ENCODE measurements around the gene CLMN.

Gene CLMN

DNA sequence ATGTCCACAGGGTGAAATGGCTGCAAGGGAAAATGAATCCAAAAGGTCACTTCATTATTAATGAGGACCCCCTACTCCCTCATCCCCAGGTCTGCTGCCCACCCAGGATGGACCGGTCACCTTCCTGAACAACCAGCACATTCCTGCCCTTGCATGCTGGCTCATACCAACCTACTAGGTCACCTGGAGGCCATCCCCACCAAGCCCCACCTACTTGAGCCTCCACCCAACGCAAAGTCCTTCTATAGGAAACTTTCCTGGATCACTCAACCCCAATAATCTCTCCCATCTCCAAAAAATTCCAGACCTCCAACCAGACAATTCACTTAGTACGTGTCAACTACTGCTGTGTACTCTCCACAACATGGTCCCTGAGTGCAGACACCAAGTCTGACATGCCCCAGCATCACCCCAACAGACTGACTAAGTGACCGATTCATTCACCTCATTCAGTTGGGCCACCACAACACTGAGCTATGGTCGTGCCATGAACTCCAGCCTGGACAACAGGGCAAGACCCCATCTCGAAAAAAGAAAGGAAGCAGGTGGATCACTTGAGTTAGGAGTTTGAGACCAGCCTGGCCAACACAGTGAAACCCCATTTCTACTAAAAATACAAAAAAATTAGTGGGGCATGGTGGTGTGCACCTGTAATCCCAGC is 18.1 kb downstream of the CLMN start:
- DNase-seq (ENCODE audit: low read depth), result no peak

DNA sequence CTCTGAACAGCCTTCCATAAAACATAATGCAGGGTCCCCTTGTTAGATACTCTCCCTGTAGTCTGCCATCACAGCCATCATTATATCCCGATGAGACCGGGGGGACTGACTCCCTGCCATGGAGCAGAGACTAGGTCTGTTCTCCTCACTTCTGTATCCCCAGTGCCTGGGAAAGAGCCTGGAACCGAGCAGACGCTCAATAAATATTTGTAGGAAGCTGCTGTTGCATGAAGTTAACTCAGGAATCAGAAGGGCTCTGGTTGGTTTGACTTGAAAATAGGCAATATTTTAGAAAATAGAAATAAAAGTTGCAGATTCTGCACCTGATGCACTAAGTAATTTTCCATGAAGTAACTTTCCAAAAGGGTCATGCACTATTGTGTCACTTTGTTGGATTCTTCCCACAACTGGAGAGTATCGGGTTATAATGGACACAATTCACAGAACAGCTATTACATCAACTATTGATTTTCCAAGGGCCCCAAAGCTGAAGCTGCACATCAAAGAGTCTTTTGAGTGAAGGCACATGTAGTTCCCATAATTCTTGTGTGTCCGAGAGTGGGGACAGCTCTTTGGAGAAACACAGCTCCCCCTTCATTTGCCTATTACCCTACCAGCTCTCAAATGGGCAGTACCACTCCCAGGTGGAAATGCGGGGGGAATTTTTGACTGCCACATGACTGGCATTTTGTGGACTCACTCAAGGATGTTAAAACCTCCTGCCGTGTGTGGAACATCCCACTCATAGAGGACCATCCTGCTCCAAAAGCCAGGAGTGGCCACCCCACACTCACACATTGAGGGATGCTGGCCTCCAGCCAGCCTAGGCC is 18.8 kb downstream of the CLMN start:
- DNase-seq (ENCODE audit: low read depth), result no peak

DNA sequence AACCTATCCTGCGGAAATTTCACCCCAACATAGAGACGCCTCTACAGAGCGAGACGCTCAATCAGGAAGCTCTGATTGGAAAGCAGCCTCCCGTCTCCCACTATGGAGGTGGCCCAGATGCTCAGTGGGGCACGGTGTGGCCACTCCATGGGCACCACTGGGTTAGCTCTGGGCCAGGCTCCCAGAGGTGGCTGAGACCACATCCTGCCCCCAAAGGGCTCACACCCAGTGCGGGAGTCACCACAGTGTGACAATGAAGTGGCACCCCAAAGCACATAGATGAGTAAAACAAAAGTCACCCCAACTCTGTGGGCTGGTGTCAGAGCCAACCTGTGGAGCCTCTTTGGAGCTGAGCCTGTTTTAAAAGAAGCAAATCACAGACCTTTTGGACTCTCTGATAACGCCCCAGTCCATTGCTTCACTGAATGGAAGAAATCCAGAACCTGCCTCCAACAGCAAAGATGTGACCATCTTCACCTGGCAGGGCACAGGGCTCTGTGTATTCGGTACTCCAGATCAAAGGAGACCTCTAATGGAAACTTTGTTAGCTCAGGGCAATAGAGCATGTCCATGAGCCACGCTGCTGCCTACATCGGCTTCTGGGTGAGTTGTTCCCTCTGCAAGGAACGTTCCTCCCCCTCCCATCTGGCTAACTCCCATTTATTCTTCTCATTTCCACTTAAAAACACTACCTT is 19.6 kb downstream of the CLMN start:
- DNase-seq (ENCODE audit: low read depth), result no peak

DNA sequence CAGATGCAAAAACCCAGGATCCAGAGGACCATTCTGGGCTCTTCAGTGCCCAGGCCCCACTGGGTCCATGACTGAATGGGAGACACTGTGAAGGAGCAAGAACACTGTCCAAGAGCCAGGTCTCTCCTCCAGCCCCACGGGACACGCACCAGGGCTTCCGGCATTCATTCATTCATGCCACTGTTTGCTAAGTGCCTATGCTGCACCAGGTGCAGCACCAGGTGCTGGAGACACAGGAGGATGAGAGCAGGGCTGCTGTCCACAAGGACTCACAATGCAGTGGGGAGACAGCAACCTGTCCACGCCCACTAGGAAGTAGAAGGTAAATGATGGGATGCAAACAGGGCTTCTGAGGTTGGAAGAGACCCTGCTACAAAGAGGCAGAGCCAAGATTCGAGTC is 20.4 kb downstream of the CLMN start:
- no peak for DNase-seq (ENCODE audit: low read depth)

DNA sequence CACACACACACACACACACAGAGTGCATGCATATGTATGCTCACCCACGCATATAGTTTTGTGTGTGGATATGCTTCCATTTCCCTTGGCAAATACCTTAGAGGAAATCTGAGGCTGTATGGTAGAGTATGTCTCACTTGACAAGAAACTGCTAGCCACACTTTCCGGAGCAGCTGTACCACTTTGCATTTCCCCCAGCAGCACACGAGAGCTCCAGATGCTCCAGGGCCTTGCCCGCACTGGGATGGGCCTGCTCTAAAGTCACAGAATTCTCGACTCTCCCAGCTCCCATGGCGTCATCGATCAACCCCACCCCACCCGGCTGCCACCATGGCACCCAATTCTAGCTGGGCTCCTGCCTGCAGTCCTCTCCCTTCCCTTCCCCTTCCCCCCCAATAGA is 21.9 kb downstream of the CLMN start:
- DNase-seq (ENCODE audit: low read depth), result no peak

DNA sequence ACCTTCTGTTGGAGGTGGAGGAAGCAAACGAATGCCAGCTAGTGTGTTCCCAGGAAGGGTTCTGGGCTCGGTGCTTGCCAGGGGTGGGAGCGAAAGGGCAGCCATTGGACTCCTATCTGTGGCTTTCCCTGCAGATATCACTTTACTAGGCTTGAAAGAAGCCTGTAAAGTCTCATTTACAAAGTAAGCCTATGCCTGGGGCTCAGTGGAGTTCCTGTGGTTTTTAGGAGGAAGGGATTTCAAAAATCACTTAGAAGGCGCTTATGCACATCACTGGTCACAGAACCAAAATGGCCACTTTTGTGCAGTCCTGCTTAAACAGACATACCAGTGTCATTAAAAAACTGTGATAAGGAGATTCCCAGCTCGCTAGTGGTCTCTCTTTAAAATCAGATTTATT is 22.7 kb downstream of the CLMN start:
- DNase-seq (ENCODE audit: low read depth), result no peak

DNA sequence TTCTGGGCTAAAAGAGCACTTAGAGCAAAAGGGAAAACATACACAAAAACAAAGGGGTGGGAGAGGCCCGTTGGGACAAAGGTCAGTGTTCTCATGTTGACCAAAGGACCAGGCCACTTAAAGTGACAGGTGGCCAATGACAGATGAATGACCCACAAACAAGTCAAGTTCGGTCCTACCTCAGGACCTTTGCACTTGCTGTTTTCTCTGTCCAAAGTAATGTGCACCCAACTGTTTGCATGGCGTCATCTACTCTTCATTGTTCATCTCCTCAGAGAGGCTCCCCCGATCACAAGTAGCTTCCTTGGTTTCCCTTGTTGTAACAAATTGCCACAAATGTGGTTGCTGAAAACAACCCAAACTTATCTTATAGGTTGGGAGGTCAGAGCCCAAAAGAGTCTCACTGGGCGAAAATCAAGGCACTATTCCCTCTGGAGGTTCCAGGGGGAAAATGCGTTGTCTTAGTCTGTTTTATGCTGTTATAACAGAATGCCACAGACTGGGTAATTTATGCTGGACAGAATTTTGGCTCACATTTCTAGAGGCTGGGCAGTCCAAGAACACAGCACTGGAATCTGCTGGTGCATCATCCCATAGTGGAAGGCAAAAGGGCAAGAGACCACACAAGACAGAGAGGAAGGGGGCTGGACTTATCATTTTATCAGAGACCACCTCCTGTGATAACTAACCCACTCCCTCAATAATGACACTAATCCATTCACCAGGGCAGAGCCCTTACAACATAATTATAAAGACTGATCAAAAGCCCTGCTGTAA is 23.9 kb downstream of the CLMN start:
- no peak for DNase-seq (ENCODE audit: low read depth)

DNA sequence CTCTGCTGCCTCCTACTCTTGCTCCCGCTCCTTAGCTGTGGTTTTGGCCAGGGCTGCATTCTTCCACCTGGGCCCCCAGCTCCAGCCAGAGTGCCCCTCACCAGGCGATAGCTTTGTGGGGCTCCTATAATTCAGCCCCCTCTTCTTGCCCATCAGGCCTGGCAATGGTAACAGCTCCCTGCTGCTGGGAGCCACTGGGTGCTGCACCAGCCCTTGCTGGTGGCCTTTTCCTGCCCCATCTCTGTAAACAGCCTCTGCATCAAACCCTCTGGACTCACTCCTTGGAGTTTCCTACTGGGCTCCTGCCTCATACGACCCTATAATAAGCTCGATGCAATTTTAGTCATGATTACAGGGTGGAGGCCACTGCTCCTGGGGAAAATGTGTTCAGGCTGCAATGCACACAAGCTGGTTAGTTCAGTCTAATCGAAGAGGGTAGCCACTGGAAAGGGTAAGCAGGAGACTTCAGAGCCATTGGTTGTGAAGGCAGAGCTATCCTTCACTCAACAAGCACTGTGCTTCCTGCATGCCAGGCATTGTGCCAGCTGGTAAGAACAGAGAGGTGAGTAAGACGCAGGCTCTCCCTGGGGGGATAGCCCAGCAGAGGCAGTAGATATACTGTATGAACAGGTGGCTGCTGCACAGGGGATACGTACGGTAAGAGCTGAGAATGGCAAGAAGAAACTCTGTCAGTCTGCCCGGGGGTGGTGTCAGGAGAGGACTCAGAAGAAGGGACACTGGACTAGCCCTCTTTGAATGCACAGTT is 24.7 kb downstream of the CLMN start:
- no peak for DNase-seq (ENCODE audit: low read depth)

DNA sequence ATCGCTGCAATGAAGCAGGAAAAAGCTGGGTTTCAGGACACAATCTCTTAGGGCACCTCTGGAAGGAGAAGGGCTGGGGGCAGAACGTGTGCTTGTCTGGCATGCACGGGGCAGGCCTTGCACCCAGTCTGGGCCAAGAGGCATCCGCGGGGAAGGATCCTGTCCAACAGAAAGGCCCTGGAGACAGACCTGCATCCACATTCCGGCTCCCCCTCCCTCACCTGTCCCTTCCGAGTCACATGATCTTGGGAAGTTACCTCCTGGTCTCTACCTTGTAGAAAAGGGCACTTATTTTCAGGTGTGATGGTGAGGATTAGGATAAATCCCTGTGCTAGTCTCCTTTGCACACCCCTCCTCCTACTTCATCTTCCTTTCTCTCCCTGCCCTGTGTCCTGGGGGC is 25.4 kb downstream of the CLMN start:
- DNase-seq (ENCODE audit: low read depth), result no peak

DNA sequence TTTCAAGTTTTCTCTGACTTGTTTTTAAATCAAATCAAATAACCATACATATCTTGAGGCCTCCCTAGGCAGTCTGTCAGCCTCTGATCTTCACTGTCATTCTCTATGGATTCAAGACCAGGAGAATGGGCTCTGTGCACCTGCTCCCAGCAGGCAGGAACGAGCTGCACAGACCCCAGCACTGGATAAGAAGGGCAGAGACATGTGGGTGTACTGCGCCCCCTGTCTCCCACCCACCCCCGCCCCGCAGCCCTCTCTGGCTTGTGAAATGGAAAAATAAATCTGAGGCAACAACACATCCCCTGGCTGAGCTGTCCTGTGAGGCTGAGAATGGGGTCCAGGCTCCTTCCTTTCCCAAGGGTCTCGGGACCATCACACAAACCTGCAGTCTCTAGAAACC is 26.3 kb downstream of the CLMN start:
- no peak for DNase-seq (ENCODE audit: low read depth)

DNA sequence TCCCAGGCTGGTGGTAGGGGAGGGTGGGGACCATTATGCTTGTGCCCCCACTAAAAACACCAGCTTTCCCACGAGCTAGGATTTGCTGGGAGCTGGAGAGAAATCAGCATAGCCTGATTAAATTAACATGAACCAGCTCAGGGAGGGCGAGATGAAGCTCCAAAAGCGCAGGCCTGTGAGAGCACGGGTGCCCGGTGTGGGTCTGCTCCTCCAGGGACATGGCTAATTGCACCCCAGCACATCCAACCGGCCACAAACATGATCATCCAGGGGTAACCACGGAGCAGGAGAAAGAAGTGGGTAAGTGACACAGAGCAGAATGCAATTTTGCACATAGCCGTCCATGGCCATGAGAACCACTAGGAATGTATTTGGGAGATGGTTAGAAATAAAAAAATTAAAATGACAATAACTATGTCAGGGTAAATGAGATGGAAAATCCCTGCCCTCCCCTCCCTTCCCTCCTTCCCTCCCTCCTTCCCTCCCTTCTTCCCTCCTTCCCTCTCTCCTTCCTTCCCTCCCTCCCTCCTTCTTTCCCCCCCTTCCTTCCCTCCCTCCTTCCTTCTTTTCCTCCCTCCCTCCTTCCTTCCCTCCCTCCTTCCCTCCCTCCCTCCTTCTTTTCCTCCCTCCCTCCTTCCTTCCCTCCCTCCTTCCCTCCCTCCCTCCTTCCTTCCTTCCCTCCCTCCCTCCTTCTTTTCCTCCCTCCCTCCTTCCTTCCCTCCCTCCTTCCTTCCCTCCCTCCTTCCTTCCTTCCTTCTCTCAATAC is 26.9 kb downstream of the CLMN start:
- DNase-seq (ENCODE audit: low read depth), result no peak

DNA sequence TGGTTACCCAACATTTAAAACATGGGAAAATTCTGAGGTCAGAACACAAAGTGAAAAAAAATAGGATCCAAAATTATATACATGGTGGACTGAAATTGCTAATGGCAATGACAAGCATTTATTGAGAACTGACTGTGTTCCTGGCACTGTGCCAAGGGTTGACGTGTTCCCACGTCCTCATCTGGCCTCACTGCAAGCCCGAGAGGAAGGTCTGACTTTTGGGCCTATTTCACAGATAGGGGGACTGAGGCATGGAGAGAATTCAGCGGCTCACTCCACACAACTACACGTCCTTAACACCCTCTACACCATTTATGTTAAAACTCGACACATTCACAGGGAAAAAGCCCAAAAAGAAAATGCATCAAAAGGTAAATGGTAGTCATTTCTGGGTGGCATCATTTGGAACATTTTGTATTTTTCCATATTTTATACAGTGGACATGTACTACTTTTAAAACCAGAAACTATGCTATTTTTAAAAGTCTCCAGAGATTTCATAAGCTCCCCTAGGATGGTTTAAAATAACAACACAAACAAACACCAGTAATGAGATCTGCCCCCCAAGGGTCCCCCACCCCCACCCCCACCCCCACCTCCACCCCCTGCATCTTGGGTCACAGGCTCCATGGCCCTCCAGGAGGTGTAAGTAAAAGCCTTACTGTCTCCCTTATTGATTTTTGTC is 27.7 kb downstream of the CLMN start:
- DNase-seq (ENCODE audit: low read depth), result no peak

DNA sequence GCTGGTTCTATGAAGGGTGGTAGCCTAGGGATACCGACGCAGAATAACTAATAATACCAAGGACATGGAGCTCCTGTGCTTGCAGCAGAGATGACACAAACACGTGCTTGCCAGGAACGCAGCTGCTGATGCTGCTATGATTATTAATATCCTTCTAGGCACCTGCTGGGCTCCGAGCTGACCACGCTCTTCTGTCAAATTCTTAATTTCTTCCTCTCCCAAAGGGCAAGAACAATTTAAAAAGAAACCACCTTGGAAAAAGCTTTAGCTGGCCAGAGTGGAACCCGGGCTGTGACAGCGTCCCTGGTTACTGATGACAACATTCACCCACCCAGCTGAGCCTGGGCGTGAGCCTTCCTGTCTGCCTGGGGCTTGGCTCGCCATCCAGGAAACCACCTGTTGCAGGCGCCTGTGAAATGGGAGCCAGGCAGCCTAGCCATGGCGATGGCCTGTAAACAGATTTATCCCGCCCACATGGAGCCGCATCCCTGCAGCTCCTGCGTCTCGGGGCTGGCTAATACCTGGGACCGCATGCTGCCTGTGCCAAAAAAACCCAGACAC is 28.8 kb downstream of the CLMN start:
- DNase-seq (ENCODE audit: low read depth), result no peak

DNA sequence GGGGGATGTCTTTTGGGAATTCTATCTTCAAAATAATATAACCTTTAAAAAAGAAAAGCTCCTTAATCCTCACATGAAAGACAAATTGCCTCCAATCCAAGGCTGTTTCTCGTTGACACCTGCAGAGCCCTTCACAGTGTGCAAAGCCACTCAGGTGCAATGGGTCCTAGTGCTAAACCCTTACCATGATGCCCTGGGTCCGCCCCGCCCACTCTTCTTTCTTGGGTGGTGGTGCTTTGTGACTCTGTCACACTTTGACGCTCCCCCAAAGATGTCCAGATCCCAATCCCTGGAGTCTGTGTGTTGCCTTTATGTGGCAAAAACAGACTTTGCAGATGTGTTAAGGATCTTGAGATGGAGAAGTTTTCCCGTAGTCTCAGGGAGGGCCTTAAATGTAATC is 29.7 kb downstream of the CLMN start:
- no peak for DNase-seq (ENCODE audit: low read depth)

DNA sequence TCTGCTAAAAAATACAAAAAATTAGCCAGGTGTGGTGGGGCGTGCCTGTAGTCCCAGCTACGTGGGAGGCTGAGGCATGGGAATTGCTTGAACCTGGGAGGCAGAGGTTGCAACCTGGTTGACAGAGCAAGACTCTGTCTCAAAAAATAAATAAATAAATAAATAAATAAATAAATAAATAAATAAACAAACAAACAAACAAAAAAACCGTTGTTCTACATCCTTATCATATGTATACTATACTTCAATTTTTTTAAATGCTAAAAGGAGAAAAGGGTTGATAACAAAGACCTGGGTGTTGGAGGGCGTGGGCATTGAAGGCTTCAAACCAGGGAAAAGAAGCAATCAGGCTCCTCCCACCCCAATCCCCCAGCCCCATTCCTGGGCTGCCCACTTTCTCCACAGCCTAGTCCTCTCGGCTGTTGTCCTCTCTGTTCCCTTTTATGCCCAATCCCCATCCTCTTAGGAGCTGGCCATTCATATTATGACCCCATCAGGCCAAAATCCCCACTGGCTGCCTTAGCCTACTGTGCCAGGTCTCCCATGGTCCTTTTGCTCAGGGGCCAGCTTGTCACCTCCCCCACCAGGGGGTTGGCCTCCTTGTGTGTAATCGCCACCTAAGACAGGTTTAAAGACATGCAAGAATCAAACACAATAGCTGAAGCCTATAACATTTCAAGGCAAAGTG is 30.2 kb downstream of the CLMN start:
- no peak for DNase-seq (ENCODE audit: low read depth)

DNA sequence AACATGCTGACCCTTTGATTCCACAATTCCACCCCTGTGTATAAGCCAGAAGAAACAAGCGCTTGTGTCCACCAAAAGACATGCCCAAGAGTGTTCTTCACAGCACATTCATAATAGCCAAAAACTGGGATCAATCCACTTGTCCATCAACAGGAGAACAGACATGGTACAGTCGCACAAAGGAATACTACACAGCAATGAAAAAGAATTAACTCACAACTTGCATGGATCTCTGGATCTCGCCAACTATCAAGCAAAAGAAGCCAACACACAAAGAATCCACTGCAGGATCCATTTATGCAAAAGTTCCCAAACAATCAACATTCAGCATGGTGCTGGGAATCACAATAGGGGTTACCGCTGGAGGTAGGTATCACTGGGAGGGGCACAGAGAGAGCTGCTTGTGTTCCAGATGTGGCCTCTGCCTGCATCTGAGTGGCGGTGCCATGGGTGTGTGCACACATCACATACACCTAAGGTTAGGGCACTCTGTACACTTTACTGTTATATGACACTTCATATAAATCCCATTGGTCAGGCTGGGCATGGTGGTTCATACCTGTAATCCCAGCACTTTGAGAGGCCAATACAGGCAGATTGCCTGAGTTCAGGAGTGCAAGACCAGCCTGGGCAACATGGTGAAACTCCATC is 30.9 kb downstream of the CLMN start:
- DNase-seq (ENCODE audit: low read depth), result no peak

DNA sequence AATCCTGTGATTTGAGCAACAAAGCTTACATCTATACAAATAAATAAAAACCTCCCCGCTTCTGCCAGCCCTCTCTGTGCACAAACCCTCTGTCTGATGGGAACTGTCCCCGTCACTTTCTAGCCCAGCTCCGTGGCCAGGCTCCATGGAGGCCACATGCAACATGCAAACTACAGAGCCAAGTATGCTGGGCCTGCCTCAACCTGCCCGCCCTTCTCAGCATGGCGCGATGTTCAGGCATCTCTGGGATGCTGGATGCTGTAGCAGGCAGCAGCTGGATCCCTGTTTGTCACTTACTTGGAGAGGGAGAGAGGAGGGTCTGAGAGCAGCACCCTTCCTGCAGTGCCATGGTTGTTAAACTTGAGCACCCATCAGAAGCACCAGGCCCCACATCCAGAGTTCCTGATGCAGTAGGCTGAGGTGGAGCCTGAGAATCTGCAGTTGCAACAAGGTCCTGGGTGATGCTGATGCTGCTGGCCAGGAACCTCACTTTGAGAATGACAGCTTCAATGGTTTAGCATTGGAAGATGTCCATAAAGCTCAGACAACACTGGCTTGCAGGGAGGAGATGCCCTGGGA is 32.4 kb downstream of the CLMN start:
- DNase-seq (ENCODE audit: low read depth), result no peak

DNA sequence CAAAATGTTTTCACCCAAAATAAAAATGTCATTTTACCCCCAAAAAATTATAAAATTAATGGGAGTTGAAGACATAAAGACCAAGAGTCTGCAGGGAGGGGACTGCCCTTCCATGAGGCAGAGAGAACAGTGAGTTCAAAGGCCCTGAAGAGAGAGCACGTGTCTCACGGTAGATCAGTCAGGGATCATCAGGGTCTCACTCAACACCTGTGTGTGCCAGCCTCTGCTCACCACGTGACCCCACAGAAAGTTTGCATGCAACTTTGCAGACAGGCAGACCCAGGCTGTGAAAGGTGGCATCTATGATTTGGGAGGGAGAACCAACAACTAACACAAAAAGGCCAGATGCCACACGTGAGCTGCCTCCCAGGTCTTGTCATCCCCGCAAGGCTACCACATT is 33.1 kb downstream of the CLMN start:
- no peak for DNase-seq (ENCODE audit: low read depth)
